B cell (primary cell): ENCODE measurements around the gene PAPOLB. TPM values are rescaled to one million over a fixed set of nuclear protein-coding genes. Genes with fewer than 3 reads are reported as not detected.

Source experiments
- ATAC-seq: fragments of 200-7000 bp; cut with Tn5 transposase; one replicate; pipeline ENCODE4 v1.10.0; 2021; ENCODE audit warnings: low read depth, mild to moderate bottlenecking, moderate number of reproducible peaks, moderate library complexity
- CTCF ChIA-PET: fragments of 350-600 bp; sonication (Branson Sonifier 250); formaldehyde crosslinking; loops from one replicate; lab custom pipeline; 2021; ENCODE audit warnings: antibody characterized with exemption, inconsistent platforms; lab: Charles Lee
- POLR2A ChIA-PET: fragments of 350-600 bp; sonication (Branson Sonifier 250); formaldehyde crosslinking; loops from one replicate; lab custom pipeline; 2021; ENCODE audit warnings: antibody characterized with exemption; lab: Charles Lee
- DNase-seq: peaks from one replicate; pipeline ENCODE4 v3.0.0; 2013
- H2AFZ ChIP-seq: 2 replicates; pipeline ENCODE4 v1.6.1; 2012; ENCODE audit warnings: mild to moderate bottlenecking, low read depth, low read length; ENCODE audit not compliant: insufficient read depth, poor library complexity, severe bottlenecking
- H3K27ac ChIP-seq, 2 donors: 1 replicate in 1 of 2; 2 replicates in 1 of 2; pipeline ENCODE4 v1.5.1; 2012 to 2013; ENCODE audit warnings: low read length in 2 of 2, mild to moderate bottlenecking in 2 of 2, moderate library complexity in 1 of 2
- H3K27me3 ChIP-seq, 4 experiments: fragments of 200-600 bp in 1 of 4; sonication (generic) in 1 of 4; replicated peaks in 1 of 4; 1 replicate in 2 of 4; 2 replicates in 2 of 4; pipeline versions ENCODE4 v1.6.1 to v1.7.0; 2013 to 2016; ENCODE audit warnings: low read length in 3 of 4, mild to moderate bottlenecking in 2 of 4, mixed read lengths in 1 of 4, moderate library complexity in 1 of 4; ENCODE audit not compliant: insufficient read depth in 4 of 4, control insufficient read depth in 3 of 4; ENCODE audit errors: control extremely low read depth in 1 of 4
- H3K36me3 ChIP-seq, 2 experiments: replicated peaks in 1 of 2; 1 replicate in 1 of 2; 2 replicates in 1 of 2; pipeline versions ENCODE4 v1.6.1 to v1.7.1; 2013; ENCODE audit warnings: low read length in 1 of 2; ENCODE audit not compliant: insufficient read depth in 2 of 2, control insufficient read depth in 1 of 2; ENCODE audit errors: control extremely low read depth in 1 of 2, extremely low read depth in 1 of 2
- H3K4me1 ChIP-seq, 2 donors: fragments of 200-600 bp in 1 of 2; sonication (generic) in 1 of 2; 1 replicate in 1 of 2; 2 replicates in 1 of 2; pipeline versions ENCODE4 v1.5.1 to v1.6.1; 2013 to 2017; ENCODE audit warnings: low read length in 2 of 2; ENCODE audit not compliant: control insufficient read depth in 2 of 2, insufficient read depth in 2 of 2
- H3K4me2 ChIP-seq: replicated peaks from 2 replicates; pipeline ENCODE3; 2012; ENCODE audit warnings: mild to moderate bottlenecking, low read depth, low read length; ENCODE audit not compliant: poor library complexity, severe bottlenecking
- H3K4me3 ChIP-seq, 5 experiments: fragments of 200-600 bp in 1 of 5; sonication (generic) in 1 of 5; 1 replicate in 3 of 5; 2 replicates in 2 of 5; pipeline versions ENCODE4 v1.5.1 to v1.7.0; 2011 to 2016; ENCODE audit warnings: low read length in 4 of 5, mild to moderate bottlenecking in 4 of 5, low read depth in 2 of 5, control low read depth in 1 of 5, moderate library complexity in 1 of 5; ENCODE audit not compliant: insufficient read depth in 1 of 5; ENCODE audit errors: control extremely low read depth in 1 of 5, extremely low read depth in 1 of 5
- H3K79me2 ChIP-seq: fragments of 200-600 bp; sonication (generic); one replicate; pipeline ENCODE4 v1.6.0; 2016; ENCODE audit warnings: low read length; ENCODE audit not compliant: control insufficient read depth, insufficient read depth
- H3K9ac ChIP-seq: fragments of 200-600 bp; sonication (generic); 2 replicates; pipeline ENCODE4 v1.6.1; 2017; ENCODE audit warnings: mild to moderate bottlenecking, low read length, moderate library complexity
- H3K9me3 ChIP-seq, 3 donors: one replicate each; pipeline versions ENCODE4 v1.6.1 to v1.7.1; 2013; ENCODE audit warnings: low read length in 2 of 3; ENCODE audit not compliant: control insufficient read depth in 2 of 3, insufficient read depth in 1 of 3; ENCODE audit errors: control extremely low read depth in 1 of 3
- H4K20me1 ChIP-seq: 2 replicates; pipeline ENCODE4 v1.6.0; 2012; ENCODE audit warnings: mild to moderate bottlenecking, low read length; ENCODE audit not compliant: insufficient read depth, control insufficient read depth, poor library complexity, severe bottlenecking
- H3K27ac Mint-ChIP-seq: one replicate; pipeline ENCODE4 v1.8.0; 2021; ENCODE audit warnings: mixed read lengths
- H3K27me3 Mint-ChIP-seq: one replicate; pipeline ENCODE4 v1.8.0; 2021; ENCODE audit warnings: mixed read lengths
- H3K4me1 Mint-ChIP-seq: one replicate; pipeline ENCODE4 v1.8.0; 2021; ENCODE audit warnings: mixed read lengths
- H3K4me3 Mint-ChIP-seq: one replicate; pipeline ENCODE4 v1.8.0; 2021; ENCODE audit warnings: mixed read lengths
- H3K9me3 Mint-ChIP-seq: one replicate; pipeline ENCODE4 v1.8.0; 2022; ENCODE audit warnings: mixed read lengths; ENCODE audit not compliant: insufficient read depth
- EZH2 ChIP-seq: IDR thresholded peaks from 2 replicates; pipeline ENCODE4 v1.6.1; 2012; ENCODE audit warnings: borderline replicate concordance, low read depth, mild to moderate bottlenecking, moderate library complexity, low read length; ENCODE audit not compliant: insufficient read depth, poor library complexity, severe bottlenecking
- WGBS: methylation state at CpG from one replicate; pipeline ENCODE4 v1.1.5; 2013; ENCODE audit warnings: missing lambda C conversion rate; ENCODE audit not compliant: insufficient coverage; 5-methylcytosine and 5-hydroxymethylcytosine counted together
- intact Hi-C: fragments of 100-400 bp; cut with micrococcal nuclease; formaldehyde crosslinking; loops from one replicate; pipeline ENCODE4 v1.10.0; 2022
- polyA plus RNA-seq: library from polyadenylated mRNA; depleted of rRNA; stranded (reverse); fragments of >200 nt; gene quantifications from 2 replicates; pipeline ENCODE4 v1.2.3, GENCODE V29; 2012
- total RNA-seq, 2 donors: library from RNA; stranded (reverse); fragments of 120-200 nt in 1 of 2; gene quantifications; 1 replicate in 1 of 2; 2 replicates in 1 of 2; pipeline versions ENCODE4 v1.2.3 to v1.2.4, GENCODE V29; 2013 to 2022
- TF ChIP-seq, protein P1 (sequence below): fragments of 200-600 bp; IDR thresholded peaks from one replicate; pipeline ENCODE4 v1.8.0; 2022; ENCODE audit warnings: antibody characterized with exemption, mild to moderate bottlenecking

Gene PAPOLB
- total and polyA plus RNA-seq, 2 donors (not counting 1 experiment from before 2014, with no cell fraction given) = not detected

DNA sequence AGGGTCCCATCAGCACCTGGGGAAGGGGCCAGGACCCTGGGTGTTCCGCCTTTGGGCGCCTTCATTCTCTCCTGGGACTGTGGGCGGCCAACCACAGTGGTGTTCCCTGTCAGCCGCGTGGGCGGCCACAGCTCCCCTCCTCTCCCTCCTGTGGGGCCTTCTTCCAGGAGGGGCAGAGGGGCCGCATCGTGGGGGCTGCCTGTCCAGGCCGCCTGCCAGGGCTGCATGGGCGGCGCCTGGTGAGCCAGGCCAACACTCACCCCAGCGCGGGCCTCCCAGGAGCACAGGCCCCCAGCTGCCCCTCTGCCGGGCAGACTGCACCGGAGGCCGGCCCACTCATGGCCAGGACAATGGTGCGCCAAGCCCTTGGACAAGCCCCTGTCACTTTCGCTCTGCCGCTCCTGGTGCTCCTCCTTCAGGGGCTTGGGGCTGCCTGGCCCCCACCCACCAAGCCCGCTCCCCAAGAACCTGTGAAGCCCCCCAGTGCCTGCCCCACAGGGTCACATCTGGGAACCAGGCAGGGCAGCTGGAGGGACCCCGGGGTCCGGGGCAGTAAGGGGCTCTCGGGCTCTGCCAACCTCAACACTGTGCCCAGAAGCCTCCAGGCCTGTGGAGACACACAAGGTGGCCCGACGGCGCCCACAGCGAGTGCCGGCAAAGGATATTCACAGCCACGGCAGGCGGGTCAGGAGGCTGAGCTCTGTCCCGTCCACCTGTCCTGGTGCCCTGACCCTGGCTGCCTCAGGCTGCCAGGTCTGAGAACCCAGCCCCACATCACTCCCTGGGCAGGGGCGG lies 43.6 kb downstream of the PAPOLB start:
- no peak overlapping the region for H3K27ac ChIP-seq
- no peak overlapping the region for H3K4me3 Mint-ChIP-seq
- 80% methylated on average over 31 of the region's 32 CpGs for WGBS

More for the DNA sequence above, 43.6 kb downstream of the PAPOLB start:
- no peaks in the 10 kb centered on the region for H4K20me1 ChIP-seq
- POLR2A ChIA-PET = no interaction called here
- no peaks in the 10 kb centered on the region for H3K4me1 Mint-ChIP-seq
- CTCF ChIA-PET = no interaction called here
- H3K9ac ChIP-seq = no peak overlapping the region
- H3K27me3 ChIP-seq = peaks cover 0 to 29% (median 4%) of the 10 kb centered on the region in 4 experiments
- H3K27me3 Mint-ChIP-seq = peaks cover 23% of the 10 kb centered on the region
- H3K9me3 Mint-ChIP-seq = no peaks in the 10 kb centered on the region
- H2AFZ ChIP-seq = no peak overlapping the region
- H3K9me3 ChIP-seq = peaks cover 0 to 17% (median 0%) of the 10 kb centered on the region in 3 donors
- no peaks in the 10 kb centered on the region for H3K4me1 ChIP-seq
- TF ChIP-seq EZH2 = no peak
- TF ChIP-seq, protein P1, sequence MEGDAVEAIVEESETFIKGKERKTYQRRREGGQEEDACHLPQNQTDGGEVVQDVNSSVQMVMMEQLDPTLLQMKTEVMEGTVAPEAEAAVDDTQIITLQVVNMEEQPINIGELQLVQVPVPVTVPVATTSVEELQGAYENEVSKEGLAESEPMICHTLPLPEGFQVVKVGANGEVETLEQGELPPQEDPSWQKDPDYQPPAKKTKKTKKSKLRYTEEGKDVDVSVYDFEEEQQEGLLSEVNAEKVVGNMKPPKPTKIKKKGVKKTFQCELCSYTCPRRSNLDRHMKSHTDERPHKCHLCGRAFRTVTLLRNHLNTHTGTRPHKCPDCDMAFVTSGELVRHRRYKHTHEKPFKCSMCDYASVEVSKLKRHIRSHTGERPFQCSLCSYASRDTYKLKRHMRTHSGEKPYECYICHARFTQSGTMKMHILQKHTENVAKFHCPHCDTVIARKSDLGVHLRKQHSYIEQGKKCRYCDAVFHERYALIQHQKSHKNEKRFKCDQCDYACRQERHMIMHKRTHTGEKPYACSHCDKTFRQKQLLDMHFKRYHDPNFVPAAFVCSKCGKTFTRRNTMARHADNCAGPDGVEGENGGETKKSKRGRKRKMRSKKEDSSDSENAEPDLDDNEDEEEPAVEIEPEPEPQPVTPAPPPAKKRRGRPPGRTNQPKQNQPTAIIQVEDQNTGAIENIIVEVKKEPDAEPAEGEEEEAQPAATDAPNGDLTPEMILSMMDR = no peak
- H3K4me2 ChIP-seq = no peak overlapping the region
- intact Hi-C loops = no loop called here
- no peaks in the 10 kb centered on the region for H3K79me2 ChIP-seq
- ATAC-seq (no peak), DNase-seq (no peak)
- H3K4me3 ChIP-seq = no peak overlapping the region
- H3K36me3 ChIP-seq = no peaks in the 10 kb centered on the region
- H3K27ac Mint-ChIP-seq = no peak overlapping the region
